ENCODE measurements around the gene CDH6. TPM values are rescaled to one million over a fixed set of nuclear protein-coding genes. Genes with fewer than 3 reads are reported as not detected.

CDH6 gene
- total and polyA plus RNA-seq, 4 donors = 0.25 to 10.7 (median 4.4) TPM

DNA sequence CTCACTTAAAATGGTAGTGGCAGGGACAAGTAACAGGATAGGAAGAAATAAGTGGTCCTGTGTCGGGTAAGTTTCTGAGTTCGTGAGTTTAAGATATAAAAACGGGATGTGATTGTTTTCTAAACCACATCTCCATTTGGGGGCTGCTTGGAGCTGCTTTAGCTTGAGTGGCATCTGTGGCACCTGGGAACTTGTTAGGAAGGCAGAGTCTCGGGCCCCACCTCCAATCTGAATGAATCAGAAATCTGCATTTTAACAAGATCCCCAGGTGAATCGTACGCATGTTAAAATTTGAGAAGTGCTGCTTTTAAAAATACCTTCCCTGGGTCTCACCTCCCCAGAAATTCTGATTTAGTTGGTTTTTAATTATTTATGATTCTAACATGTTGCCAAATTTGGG is 78.1 kb downstream of the CDH6 start:
- WGBS, 2 donors = 78 to 87% methylated on average over 6 of the region's 6 CpGs
- no peaks in the 10 kb centered on the region for H3K27me3 ChIP-seq (ENCODE audit: control insufficient read depth in 1 of 2, insufficient read depth in 2 of 2, low read length in 1 of 2)
- ATAC-seq (ENCODE audit: low FRiP score) = no peak
- no peaks in the 10 kb centered on the region for H3K9me3 ChIP-seq (ENCODE audit: control insufficient read depth, low read length)
- no peaks in the 10 kb centered on the region for H3K36me3 ChIP-seq (ENCODE audit: control insufficient read depth in 1 of 2, insufficient read depth in 2 of 2, low read length in 1 of 2)
- intact Hi-C loops (cut with DNase I) = no loop called here
- DNase-seq = no peak
- H3K27ac ChIP-seq (ENCODE audit: low read depth in 1 of 2, low read length in 2 of 2) = no peak overlapping the region
- no peak overlapping the region for H3K4me3 ChIP-seq (ENCODE audit: low read length in 2 of 2)
- H3K4me1 ChIP-seq (ENCODE audit: control insufficient read depth in 1 of 2, insufficient read depth in 2 of 2, low read length in 2 of 2) = no peaks in the 10 kb centered on the region

DNA sequence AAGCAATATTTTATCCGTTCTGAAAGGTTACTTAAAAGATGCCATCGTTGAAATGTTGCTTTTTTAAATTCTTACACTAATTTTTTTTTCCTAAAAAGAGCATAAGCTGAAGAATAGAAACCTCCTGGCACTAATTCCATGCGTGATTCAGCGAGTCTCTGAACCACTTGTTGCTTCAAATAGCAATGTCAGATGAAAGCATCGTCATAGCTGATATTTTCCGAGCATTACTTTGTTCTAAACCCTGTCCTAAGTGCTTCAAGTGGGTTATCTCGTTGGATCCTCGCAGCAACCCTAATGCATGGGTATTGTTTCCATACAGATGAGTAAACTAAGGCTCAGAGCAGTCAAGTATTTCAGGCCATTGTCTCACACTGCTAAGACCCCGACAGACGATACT is 79.7 kb downstream of the CDH6 start:
- ATAC-seq (ENCODE audit: low FRiP score) (no peak), DNase-seq (no peak)
- Histone ChIP-seq H3K4me3 (ENCODE audit: low read length in 2 of 2) (no peak overlapping the region), H3K27ac (ENCODE audit: low read depth in 1 of 2, low read length in 2 of 2) (no peak overlapping the region), H3K4me1 (ENCODE audit: control insufficient read depth in 1 of 2, insufficient read depth in 2 of 2, low read length in 2 of 2) (no peaks in the 10 kb centered on the region), H3K9me3 (ENCODE audit: control insufficient read depth, low read length) (no peaks in the 10 kb centered on the region), H3K36me3 (ENCODE audit: control insufficient read depth in 1 of 2, insufficient read depth in 2 of 2, low read length in 1 of 2) (no peaks in the 10 kb centered on the region), H3K27me3 (ENCODE audit: control insufficient read depth in 1 of 2, insufficient read depth in 2 of 2, low read length in 1 of 2) (no peaks in the 10 kb centered on the region)
- WGBS, 2 donors = 75 to 76% methylated on average over 10 of the region's 10 CpGs
- intact Hi-C loops (cut with DNase I) = no loop called here

DNA sequence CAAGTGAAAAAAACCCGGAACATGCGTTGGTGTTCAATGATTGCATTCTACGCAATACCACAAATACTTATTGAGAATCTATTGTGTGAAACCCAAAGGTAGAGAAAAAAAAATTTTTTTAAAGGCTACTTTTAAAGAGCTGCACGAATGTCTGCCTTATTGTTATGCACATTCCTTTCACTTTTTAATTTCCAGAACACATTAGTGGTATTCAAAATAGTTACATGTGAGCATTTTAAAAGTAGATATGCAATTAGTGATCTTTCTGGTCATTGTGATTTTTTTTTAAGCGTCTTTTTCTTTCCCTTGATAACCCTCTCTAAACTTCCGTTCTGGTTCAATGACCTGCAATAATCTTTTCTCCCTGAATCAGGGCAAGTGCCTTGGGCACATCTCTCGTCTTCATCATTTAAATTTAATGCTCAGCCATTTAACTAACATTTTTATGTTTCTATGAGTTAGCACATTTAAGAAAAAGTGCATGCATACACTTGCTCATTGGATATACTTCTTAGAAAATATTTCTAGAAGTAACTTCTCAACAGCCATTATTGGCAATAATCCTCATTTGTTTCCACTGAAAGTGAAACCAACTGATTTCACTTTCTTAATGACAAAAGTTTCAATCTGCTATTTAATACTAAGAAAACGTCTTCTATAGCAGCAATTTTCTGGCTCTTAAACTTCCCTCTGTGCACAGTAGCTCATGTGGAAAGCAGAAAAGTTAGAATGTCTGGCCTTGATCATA is 80.3 kb downstream of the CDH6 start:
- H3K4me3 ChIP-seq (ENCODE audit: low read length in 2 of 2) = peak overlapping the region in 1 of 2 donors; percentile 57
- DNase-seq (no peak), ATAC-seq (ENCODE audit: low FRiP score) (no peak)
- no peaks in the 10 kb centered on the region for H3K36me3 ChIP-seq (ENCODE audit: control insufficient read depth in 1 of 2, insufficient read depth in 2 of 2, low read length in 1 of 2)
- no peak overlapping the region for H3K27ac ChIP-seq (ENCODE audit: low read depth in 1 of 2, low read length in 2 of 2)
- H3K27me3 ChIP-seq (ENCODE audit: control insufficient read depth in 1 of 2, insufficient read depth in 2 of 2, low read length in 1 of 2) = no peaks in the 10 kb centered on the region
- no peaks in the 10 kb centered on the region for H3K4me1 ChIP-seq (ENCODE audit: control insufficient read depth in 1 of 2, insufficient read depth in 2 of 2, low read length in 2 of 2)
- intact Hi-C loops (cut with DNase I) = no loop called here
- WGBS, 2 donors = 64 to 65% methylated on average over 8 of the region's 8 CpGs
- no peaks in the 10 kb centered on the region for H3K9me3 ChIP-seq (ENCODE audit: control insufficient read depth, low read length)

DNA sequence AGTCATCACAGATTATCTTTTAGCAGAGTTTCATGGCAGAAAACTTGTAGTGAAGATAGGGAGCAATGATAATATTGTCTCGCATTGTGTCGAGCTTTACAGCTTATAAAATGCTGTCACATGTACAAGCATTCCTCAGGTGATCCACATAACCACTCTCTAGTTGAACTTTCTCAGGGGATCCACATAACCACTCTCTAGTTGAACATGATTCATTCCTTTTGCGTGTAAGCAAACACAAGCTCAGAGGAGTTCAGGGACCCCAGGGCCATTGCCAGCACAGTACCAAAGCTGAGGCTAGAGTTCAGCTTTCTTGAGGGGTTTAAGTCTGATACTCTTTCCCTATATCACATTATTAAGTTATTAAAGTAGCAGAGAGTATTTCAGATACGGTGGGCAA is 86.7 kb downstream of the CDH6 start:
- Histone ChIP-seq H3K4me3 (ENCODE audit: low read length in 2 of 2) (no peak overlapping the region), H3K27ac (ENCODE audit: low read depth in 1 of 2, low read length in 2 of 2) (no peak overlapping the region), H3K36me3 (ENCODE audit: control insufficient read depth in 1 of 2, insufficient read depth in 2 of 2, low read length in 1 of 2) (no peaks in the 10 kb centered on the region), H3K4me1 (ENCODE audit: control insufficient read depth in 1 of 2, insufficient read depth in 2 of 2, low read length in 2 of 2) (no peaks in the 10 kb centered on the region), H3K9me3 (ENCODE audit: control insufficient read depth, low read length) (no peaks in the 10 kb centered on the region), H3K27me3 (ENCODE audit: control insufficient read depth in 1 of 2, insufficient read depth in 2 of 2, low read length in 1 of 2) (no peaks in the 10 kb centered on the region)
- intact Hi-C loops (cut with DNase I) = no loop called here
- DNase-seq (no peak), ATAC-seq (ENCODE audit: low FRiP score) (no peak)
- 77 to 87% methylated on average over 4 of the region's 4 CpGs for WGBS, 2 donors

DNA sequence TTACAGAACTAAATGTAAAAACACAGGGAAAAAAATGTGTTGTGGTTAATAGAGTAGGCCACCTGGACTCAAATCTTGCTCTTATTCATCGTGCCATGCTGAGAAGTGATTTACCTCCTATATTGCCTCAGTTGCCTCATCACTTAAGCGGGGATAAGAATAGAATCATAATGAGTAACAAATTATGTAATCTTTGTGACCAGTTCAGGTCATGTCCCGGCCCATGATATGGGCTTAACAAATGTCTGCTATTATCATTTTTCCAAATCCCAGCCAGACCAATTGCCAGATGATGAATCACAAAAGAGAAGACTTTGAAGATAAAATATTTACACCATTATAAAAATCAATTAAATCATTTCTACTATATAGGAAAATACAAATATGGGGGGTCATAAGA is 89.8 kb downstream of the CDH6 start:
- DNase-seq (no peak), ATAC-seq (ENCODE audit: low FRiP score) (no peak)
- Histone ChIP-seq H3K4me3 (ENCODE audit: low read length in 2 of 2) (no peak overlapping the region), H3K27ac (ENCODE audit: low read depth in 1 of 2, low read length in 2 of 2) (no peak overlapping the region), H3K4me1 (ENCODE audit: control insufficient read depth in 1 of 2, insufficient read depth in 2 of 2, low read length in 2 of 2) (no peaks in the 10 kb centered on the region), H3K9me3 (ENCODE audit: control insufficient read depth, low read length) (no peaks in the 10 kb centered on the region), H3K36me3 (ENCODE audit: control insufficient read depth in 1 of 2, insufficient read depth in 2 of 2, low read length in 1 of 2) (no peaks in the 10 kb centered on the region), H3K27me3 (ENCODE audit: control insufficient read depth in 1 of 2, insufficient read depth in 2 of 2, low read length in 1 of 2) (no peaks in the 10 kb centered on the region)
- intact Hi-C loops (cut with DNase I) = no loop called here
- 33 to 50% methylated on average over 3 of the region's 3 CpGs for WGBS, 2 donors

DNA sequence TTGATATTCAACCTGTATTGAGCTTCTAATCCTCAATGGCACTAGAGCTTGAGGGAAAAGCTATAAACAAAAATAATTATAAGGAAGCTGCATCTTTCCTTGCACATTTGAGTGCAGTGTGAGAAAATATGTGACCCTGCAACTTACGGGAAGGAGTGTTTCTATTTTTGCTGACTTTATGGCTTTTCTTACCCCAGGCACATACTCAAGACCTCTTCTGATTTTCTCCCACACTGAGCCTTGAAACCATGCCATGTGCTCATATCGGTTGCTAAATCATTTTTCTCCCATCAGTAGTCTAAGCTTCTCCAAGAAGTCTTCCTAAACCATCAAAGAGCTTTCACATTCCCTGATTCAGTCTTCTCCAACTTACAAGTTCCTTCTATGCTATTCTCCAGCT is 91.5 kb downstream of the CDH6 start:
- H3K4me1 ChIP-seq (ENCODE audit: control insufficient read depth in 1 of 2, insufficient read depth in 2 of 2, low read length in 2 of 2) = no peaks in the 10 kb centered on the region
- H3K36me3 ChIP-seq (ENCODE audit: control insufficient read depth in 1 of 2, insufficient read depth in 2 of 2, low read length in 1 of 2) = no peaks in the 10 kb centered on the region
- no peak overlapping the region for H3K4me3 ChIP-seq (ENCODE audit: low read length in 2 of 2)
- intact Hi-C loops (cut with DNase I) = no loop called here
- no peaks in the 10 kb centered on the region for H3K9me3 ChIP-seq (ENCODE audit: control insufficient read depth, low read length)
- 34 to 48% methylated on average over 2 of the region's 2 CpGs for WGBS, 2 donors
- no peak for DNase-seq
- H3K27me3 ChIP-seq (ENCODE audit: control insufficient read depth in 1 of 2, insufficient read depth in 2 of 2, low read length in 1 of 2) = no peaks in the 10 kb centered on the region
- no peak for ATAC-seq (ENCODE audit: low FRiP score)
- H3K27ac ChIP-seq (ENCODE audit: low read depth in 1 of 2, low read length in 2 of 2) = no peak overlapping the region

DNA sequence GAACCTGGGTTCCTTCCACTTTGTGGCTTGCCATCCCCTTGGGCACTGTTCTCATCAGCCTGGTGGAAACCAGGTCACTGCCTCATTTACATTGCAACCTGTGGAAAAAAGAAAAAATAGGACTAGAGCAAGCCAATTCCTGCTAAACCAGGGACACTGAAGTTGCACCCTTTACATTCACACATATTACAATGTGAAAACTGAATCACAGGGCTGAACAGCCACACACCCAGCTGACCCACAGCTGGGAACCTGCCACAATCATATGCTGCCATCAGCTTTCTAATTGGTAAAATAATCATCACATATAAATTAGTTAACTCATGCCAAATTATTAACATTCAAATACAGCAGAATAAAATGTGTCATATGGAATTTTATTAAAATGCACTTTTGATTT is 94.5 kb downstream of the CDH6 start:
- ATAC-seq (ENCODE audit: low FRiP score) (no peak), DNase-seq (no peak)
- Histone ChIP-seq H3K9me3 (ENCODE audit: control insufficient read depth, low read length) (no peaks in the 10 kb centered on the region), H3K27me3 (ENCODE audit: control insufficient read depth in 1 of 2, insufficient read depth in 2 of 2, low read length in 1 of 2) (no peaks in the 10 kb centered on the region), H3K4me1 (ENCODE audit: control insufficient read depth in 1 of 2, insufficient read depth in 2 of 2, low read length in 2 of 2) (no peaks in the 10 kb centered on the region), H3K27ac (ENCODE audit: low read depth in 1 of 2, low read length in 2 of 2) (no peak overlapping the region), H3K36me3 (ENCODE audit: control insufficient read depth in 1 of 2, insufficient read depth in 2 of 2, low read length in 1 of 2) (no peaks in the 10 kb centered on the region), H3K4me3 (ENCODE audit: low read length in 2 of 2) (no peak overlapping the region)
- intact Hi-C loops (cut with DNase I) = no loop called here

DNA sequence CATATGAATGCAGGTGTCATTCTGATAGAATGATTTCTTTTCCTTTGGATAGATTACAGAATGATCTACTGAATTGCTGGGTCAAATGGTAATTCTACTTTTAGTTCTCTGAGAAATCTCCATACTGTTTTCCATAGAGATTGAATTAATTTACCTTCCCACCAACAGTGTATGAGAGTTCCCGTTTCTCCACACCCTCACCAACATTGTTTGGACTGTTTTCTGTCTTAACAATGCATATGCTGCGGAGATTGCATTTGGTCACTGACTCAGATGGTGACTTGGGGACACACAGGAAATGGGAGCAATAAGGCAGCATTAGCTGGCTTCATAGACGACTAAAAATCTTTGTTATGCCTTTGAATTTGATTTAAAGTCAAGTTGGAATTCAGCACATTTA is 95.9 kb downstream of the CDH6 start:
- DNase-seq (no peak), ATAC-seq (ENCODE audit: low FRiP score) (no peak)
- no peaks in the 10 kb centered on the region for H3K27me3 ChIP-seq (ENCODE audit: control insufficient read depth in 1 of 2, insufficient read depth in 2 of 2, low read length in 1 of 2)
- H3K36me3 ChIP-seq (ENCODE audit: control insufficient read depth in 1 of 2, insufficient read depth in 2 of 2, low read length in 1 of 2) = no peaks in the 10 kb centered on the region
- WGBS, 2 donors = 70 to 76% methylated on average over 3 of the region's 3 CpGs
- H3K27ac ChIP-seq (ENCODE audit: low read depth in 1 of 2, low read length in 2 of 2) = no peak overlapping the region
- H3K4me3 ChIP-seq (ENCODE audit: low read length in 2 of 2) = no peak overlapping the region
- intact Hi-C loops (cut with DNase I) = no loop called here
- H3K4me1 ChIP-seq (ENCODE audit: control insufficient read depth in 1 of 2, insufficient read depth in 2 of 2, low read length in 2 of 2) = no peaks in the 10 kb centered on the region
- no peaks in the 10 kb centered on the region for H3K9me3 ChIP-seq (ENCODE audit: control insufficient read depth, low read length)

DNA sequence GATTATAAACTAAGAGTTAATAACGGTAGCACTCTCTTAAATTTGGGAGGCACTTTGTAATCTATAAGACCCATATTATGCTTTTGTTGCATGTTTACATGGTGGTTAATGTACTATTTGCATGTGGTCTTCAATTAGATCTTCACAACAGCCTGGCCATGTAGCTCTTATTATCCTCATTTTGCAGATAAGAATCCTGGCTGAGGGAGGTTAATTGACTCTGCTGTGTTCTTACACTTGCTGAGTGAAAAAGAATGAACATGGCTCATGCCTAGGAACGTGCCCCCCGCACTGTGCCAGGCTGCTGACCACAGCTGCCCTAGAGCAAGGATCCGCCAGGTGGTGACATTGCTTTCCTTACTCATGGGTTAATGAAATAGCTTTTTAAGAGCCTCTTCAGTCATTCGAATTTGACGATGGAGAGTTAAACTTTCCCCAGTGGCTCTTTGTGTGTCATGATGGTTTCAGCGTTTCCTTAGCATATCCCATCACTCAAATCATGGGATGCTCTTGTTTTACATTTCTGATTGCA is 97.9 kb downstream of the CDH6 start:
- H3K27ac ChIP-seq (ENCODE audit: low read depth in 1 of 2, low read length in 2 of 2) = no peak overlapping the region
- ATAC-seq (ENCODE audit: low FRiP score) = no peak
- WGBS, 2 donors = 80 to 81% methylated on average over 7 of the region's 7 CpGs
- intact Hi-C loops (cut with DNase I) = no loop called here
- no peak for DNase-seq
- H3K27me3 ChIP-seq (ENCODE audit: control insufficient read depth in 1 of 2, insufficient read depth in 2 of 2, low read length in 1 of 2) = no peaks in the 10 kb centered on the region
- H3K36me3 ChIP-seq (ENCODE audit: control insufficient read depth in 1 of 2, insufficient read depth in 2 of 2, low read length in 1 of 2) = no peaks in the 10 kb centered on the region
- no peak overlapping the region for H3K4me3 ChIP-seq (ENCODE audit: low read length in 2 of 2)
- H3K9me3 ChIP-seq (ENCODE audit: control insufficient read depth, low read length) = no peaks in the 10 kb centered on the region
- no peaks in the 10 kb centered on the region for H3K4me1 ChIP-seq (ENCODE audit: control insufficient read depth in 1 of 2, insufficient read depth in 2 of 2, low read length in 2 of 2)

Data from aorta (tissue), 5 donors.